Prostate gland (tissue), 2 donors: ENCODE results near the gene GIMAP4.

Experiments used
- POLR2A ChIP-seq: fragments of 450-650 bp; IDR thresholded peaks from one replicate; pipeline ENCODE4 v1.6.1; 2016; ENCODE audit warnings: antibody characterized with exemption, mild to moderate bottlenecking
- POLR2AphosphoS5 ChIP-seq: sonication (generic); formaldehyde crosslinking; IDR thresholded peaks from one replicate; pipeline ENCODE4 v1.6.1; 2017; ENCODE audit warnings: antibody characterized with exemption
- TF ChIP-seq, protein P1 (sequence below), 4 experiments: fragments of 200-600 bp in 2 of 4; fragments of 450-650 bp in 2 of 4; sonication (generic) in 2 of 4; IDR thresholded peaks; 1 replicate in 3 of 4; 2 replicates in 1 of 4; pipeline ENCODE4 v1.5.1; 2016 to 2019; ENCODE audit warnings: antibody characterized with exemption in 4 of 4, mild to moderate bottlenecking in 2 of 4, moderate library complexity in 2 of 4

DNA sequence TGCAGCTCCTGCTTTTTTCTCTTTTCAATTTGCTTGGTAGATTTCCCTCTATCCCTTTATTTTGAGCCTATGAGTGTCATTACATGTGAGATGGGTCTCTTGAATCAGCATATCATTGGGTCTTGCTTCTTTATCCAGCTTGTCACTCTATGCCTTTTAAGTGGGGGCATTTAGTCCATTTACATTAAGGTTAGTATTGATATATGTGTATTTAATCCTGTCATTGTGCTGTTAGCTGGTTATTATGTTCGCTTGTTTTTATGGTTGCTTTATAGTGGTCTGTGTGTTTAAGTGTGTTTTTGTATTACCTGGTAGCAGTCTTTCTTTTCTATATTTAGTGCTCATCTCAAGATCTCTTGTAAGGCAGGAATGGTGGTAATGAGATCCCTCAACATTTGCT lies 35.5 kb upstream of the GIMAP4 start:
- TF ChIP-seq POLR2A (no peak), POLR2AphosphoS5 (no peak)
- TF ChIP-seq, protein P1, sequence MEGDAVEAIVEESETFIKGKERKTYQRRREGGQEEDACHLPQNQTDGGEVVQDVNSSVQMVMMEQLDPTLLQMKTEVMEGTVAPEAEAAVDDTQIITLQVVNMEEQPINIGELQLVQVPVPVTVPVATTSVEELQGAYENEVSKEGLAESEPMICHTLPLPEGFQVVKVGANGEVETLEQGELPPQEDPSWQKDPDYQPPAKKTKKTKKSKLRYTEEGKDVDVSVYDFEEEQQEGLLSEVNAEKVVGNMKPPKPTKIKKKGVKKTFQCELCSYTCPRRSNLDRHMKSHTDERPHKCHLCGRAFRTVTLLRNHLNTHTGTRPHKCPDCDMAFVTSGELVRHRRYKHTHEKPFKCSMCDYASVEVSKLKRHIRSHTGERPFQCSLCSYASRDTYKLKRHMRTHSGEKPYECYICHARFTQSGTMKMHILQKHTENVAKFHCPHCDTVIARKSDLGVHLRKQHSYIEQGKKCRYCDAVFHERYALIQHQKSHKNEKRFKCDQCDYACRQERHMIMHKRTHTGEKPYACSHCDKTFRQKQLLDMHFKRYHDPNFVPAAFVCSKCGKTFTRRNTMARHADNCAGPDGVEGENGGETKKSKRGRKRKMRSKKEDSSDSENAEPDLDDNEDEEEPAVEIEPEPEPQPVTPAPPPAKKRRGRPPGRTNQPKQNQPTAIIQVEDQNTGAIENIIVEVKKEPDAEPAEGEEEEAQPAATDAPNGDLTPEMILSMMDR (IDR thresholded peaks at IDR 0.05) = no peak
